Coronary artery (tissue), 2 donors: ENCODE measurements around the gene CCDC112.

Experiments
- DNase-seq: peaks from one replicate; pipeline ENCODE4 v3.0.0-alpha.2; 2017; ENCODE audit warnings: low spot score
- H3K27ac ChIP-seq, 2 donors: fragments of 200-600 bp; sonication (generic); one replicate each; pipeline ENCODE4 v1.5.1; 2016 to 2019
- H3K4me3 ChIP-seq: fragments of 200-600 bp; sonication (generic); 2 replicates; pipeline ENCODE4 v1.5.1; 2016; ENCODE audit warnings: mild to moderate bottlenecking, moderate library complexity
- TF ChIP-seq, protein P1 (sequence below): fragments of 200-600 bp; sonication (generic); IDR thresholded peaks from one replicate; pipeline ENCODE4 v1.5.1; 2019; ENCODE audit warnings: antibody characterized with exemption

Gene CCDC112

DNA sequence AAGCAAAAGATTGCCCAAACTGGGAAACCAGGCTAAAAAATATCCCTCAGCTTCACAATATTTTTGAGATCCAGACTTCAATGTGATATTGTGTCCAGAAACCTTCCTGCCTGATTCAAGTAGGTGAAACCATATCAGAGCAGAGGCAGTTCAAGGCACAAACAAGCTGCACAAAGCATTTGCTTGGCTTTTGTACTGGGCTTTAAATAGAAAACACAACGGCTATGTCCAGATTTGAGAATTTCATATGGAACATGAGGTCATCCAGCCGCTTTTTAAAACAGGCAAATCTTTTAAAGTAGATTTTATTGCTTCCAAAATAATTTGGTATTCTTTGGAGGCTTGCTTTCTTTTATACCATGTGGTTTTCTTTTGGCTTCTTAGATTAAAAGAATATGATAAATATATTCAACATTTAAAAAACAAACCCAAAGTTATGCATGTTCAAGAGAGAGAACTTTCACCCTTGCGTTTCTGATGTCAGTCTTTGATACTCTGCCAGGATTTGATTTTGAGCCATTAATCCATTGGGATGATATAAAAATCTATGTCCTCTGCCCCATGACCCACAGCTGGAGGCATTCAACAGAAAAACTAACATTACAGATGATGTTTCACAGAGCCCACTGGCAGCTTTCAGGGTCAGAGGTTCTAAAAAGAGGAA lies 29.0 kb upstream of the CCDC112 start:
- TF ChIP-seq, protein P1, sequence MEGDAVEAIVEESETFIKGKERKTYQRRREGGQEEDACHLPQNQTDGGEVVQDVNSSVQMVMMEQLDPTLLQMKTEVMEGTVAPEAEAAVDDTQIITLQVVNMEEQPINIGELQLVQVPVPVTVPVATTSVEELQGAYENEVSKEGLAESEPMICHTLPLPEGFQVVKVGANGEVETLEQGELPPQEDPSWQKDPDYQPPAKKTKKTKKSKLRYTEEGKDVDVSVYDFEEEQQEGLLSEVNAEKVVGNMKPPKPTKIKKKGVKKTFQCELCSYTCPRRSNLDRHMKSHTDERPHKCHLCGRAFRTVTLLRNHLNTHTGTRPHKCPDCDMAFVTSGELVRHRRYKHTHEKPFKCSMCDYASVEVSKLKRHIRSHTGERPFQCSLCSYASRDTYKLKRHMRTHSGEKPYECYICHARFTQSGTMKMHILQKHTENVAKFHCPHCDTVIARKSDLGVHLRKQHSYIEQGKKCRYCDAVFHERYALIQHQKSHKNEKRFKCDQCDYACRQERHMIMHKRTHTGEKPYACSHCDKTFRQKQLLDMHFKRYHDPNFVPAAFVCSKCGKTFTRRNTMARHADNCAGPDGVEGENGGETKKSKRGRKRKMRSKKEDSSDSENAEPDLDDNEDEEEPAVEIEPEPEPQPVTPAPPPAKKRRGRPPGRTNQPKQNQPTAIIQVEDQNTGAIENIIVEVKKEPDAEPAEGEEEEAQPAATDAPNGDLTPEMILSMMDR = no peak
- no peak overlapping the region for H3K27ac ChIP-seq
- no peak for DNase-seq

DNA sequence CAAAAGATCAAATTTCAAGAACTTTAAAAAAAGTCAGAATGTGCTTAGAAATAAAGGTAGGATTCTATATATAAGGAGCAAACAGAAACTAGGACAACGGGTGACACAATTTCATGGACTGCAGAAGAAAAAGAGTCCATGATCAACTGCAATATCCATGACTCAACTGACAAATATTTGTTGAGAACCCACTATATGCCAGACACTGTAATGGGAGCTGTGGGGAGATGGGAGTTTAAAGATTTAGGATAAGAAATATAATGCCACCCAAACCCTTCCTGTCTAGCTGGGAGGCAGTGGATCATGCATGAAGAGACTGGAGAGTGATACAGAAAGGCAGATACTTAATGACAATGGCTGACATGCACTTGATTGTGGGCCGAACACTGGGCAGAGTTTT lies 27.6 kb upstream of the CCDC112 start:
- TF ChIP-seq, protein P1 = no peak
- Histone ChIP-seq H3K4me3 (no peak overlapping the region), H3K27ac (no peak overlapping the region)
- DNase-seq = no peak

More for the DNA sequence above, 29.0 kb upstream of the CCDC112 start:
- no peak overlapping the region for H3K4me3 ChIP-seq

DNA sequence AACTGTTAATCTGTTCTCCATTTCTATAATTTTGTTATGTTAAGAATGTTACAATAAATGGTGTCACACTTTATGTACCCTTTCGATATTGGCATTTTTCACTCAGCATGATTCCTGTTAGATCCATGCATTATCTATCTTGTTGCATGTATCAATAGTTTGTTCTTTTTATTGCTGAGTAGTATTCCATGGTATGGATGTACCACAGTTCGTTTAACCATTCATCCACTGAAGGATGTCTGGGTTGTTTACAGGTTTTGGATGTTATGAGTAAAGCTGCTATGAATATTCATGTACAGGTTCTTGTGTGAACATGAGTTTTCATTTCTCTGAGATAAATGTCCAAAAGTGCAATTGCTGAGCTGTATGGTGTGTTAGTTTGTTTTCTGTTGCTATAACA lies 26.3 kb upstream of the CCDC112 start:
- Histone ChIP-seq H3K27ac (no peak overlapping the region), H3K4me3 (no peak overlapping the region)
- DNase-seq = no peak
- TF ChIP-seq, protein P1 = no peak

DNA sequence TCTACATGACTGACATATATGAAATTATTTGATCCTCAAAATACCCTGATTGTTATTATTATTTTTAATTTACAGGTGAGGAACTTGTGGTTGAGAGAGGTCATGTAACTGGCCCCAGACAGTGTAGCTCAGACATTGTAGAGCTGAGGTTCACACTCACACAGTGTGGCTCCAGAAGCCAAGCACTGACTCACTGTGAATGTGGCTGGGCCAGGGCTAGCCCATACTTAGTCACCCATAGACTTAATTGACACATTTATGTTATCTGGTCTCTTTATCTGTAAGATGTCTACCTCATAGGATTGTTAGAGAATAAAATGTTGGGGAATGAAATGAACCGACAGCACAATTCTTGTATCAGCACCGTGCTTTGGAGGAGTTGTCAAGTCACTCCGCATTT lies 24.9 kb upstream of the CCDC112 start:
- H3K27ac ChIP-seq = no peak overlapping the region
- TF ChIP-seq, protein P1 = no peak
- DNase-seq = no peak
- no peak overlapping the region for H3K4me3 ChIP-seq

DNA sequence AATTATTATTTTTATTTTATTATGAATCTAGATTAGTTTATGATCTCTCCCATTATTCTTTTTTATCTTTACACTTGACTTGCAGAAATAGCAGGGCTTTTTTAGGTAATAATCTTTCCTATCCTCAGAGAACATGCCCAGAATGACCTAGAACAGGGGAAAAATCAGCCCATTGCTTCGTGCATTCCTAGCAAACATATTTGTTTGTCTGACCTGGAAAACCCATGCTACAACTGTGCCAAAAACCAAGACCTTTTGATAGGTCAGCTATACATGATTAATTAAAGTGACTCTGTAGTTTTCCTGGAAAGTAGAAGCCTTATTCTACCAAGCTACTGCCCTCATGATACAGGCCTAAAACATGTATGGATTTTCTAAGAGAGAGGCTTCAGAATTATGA lies 24.1 kb upstream of the CCDC112 start:
- Histone ChIP-seq H3K4me3 (no peak overlapping the region), H3K27ac (no peak overlapping the region)
- TF ChIP-seq, protein P1 = no peak
- no peak for DNase-seq

DNA sequence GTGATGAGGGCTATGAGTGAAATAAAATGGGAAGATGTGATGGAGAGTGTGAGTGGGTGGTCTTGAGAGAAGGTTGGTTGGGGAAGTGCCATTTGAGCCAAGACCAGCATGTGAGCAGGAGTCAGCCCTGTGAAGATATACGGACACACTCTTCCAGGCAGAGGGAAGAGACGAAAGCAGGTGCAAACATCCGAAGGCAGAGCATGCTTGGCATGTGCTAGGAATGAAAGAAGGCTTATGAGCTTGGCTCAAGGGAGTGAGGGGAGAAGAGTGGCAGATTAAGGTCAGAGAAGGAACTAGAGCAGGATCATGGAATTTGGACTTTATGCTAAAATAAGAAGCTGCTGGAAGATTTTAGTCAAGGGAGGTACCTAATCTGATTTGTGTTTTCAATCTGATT lies 23.6 kb upstream of the CCDC112 start:
- TF ChIP-seq, protein P1 = no peak
- no peak for DNase-seq

DNA sequence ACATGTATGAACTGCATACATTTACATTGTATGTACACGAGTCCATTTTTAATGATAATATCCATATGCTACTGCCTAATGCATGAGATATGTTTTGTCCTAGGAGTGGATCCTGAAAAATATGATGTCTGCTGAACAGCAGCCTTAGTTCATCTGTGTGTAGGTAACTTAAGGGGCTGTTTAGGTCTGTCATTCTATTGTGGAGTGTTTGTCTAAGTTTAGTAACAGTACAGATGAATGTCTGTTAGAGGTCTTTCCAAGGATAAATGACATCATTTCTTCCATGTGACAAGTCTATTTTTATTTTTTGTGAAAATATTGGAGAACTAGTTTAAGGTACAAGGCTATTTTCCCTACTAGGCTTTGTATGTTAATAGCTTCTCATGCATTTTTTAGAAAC lies 22.6 kb upstream of the CCDC112 start:
- no peak overlapping the region for H3K4me3 ChIP-seq
- TF ChIP-seq, protein P1 = no peak

More for the DNA sequence above, 23.6 kb upstream of the CCDC112 start:
- H3K4me3 ChIP-seq = no peak overlapping the region
- H3K27ac ChIP-seq = no peak overlapping the region

More for the DNA sequence above, 22.6 kb upstream of the CCDC112 start:
- no peak for DNase-seq
- H3K27ac ChIP-seq = no peak overlapping the region
